ENCODE data around the gene TSSK2.
"Not testable (repeated sequence)": the region's sequence is repeated elsewhere in the genome, so short reads cannot be mapped to it uniquely, and the experiment has no call there.

Gene TSSK2

DNA sequence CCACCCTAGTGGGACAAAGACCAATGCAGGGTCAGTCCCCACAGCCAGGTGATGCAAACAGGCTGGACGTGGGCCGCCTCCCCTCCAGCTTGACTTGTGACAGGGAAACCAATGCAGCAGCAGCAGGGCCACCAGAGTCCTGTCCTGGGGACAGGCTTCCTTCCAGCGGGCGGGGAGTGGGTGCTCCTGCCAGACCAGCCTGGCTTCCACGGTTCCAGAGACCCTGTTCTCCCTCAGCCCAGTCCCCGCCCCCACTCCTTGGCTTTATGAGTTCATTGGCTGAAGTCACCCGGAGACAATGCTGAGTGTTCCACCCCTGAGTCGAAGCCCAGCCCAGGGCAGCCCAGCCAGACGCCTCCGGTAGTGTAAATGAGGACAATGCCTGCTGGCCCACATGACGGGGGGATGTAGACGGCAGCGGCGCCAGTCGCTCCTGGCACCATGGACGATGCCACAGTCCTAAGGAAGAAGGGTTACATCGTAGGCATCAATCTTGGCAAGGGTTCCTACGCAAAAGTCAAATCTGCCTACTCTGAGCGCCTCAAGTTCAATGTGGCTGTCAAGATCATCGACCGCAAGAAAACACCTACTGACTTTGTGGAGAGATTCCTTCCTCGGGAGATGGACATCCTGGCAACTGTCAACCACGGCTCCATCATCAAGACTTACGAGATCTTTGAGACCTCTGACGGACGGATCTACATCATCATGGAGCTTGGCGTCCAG lies at the start of gene TSSK2:
TSSK2 (plus strand) TSS at position 350 of the 726 bp plus-strand sequence; CDS start at position 442, 92 bp downstream.
- DNase-seq: no peak

GRCh38 chr22:19081351-19081750 lies 49.8 kb upstream of the TSSK2 start:
- DNase-seq: no peak

DNA sequence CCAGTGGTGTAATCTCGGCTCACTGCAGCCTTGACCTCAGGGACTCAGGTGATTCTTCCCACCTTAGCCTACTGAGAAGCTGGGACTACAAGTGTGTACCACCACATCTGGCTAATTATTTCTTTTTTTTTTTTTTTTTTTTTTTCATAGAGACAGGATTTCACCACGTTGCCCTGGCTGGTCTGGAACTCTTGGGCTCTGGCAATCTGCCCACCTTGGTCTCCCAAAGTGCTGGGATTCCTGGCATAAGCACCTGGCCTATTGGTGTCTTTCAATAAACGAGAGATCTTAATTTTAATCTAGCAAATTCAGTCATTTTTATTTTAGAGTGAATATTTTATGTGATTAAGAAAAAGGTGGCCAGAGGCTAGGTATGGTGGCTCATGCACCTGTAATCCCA lies 49.0 kb upstream of the TSSK2 start:
- no peak for DNase-seq

DNA sequence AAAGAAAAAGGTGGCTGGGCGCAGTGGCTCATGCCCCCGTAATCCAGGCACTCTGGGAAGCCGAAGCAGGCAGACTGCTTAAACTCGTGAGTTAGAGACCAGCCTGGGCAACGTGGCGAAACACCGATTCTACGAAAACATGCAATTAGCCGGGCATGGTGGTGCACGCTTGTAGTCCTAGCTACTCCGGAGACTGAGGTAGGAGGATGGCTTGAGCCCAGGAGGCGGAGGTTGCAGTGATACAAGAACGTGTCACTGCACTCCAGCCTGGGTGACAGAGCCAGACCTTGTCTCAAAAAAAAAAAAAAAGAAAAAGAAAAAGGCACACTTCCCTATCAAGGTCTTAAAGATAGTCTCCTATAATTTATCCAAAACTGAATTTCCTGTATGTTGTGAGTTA lies 48.3 kb upstream of the TSSK2 start:
- no peak for DNase-seq

- DNase-seq: not testable (repeated sequence)
These were observed 47.0 kb upstream of the TSSK2 start for GRCh38 chr22:19084126-19084525.

- DNase-seq: not testable (repeated sequence)
These were observed 46.5 kb upstream of the TSSK2 start for GRCh38 chr22:19084586-19084985.

- no peak for DNase-seq
These were observed 45.8 kb upstream of the TSSK2 start for GRCh38 chr22:19085233-19085718.

- no peak for DNase-seq
These were observed 44.7 kb upstream of the TSSK2 start for GRCh38 chr22:19086417-19086816.

DNA sequence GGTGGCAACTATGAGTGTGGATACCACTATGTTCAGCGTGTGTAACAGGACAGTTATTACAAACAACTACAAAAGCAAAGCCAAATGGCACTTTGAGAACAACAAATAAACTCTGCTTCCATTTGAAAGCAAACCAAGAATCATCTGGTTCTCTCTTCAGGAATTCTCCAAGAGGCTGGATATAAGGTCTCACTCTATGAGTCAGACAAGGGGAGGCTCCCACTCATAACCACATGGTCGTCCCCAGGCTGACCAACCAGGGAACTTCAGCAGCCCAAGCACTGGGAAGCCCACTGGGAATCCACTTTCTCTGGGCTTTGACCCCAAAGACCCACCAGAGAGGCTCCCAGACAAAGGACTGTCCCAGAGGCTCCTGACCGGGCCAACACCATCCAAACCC lies 44.2 kb upstream of the TSSK2 start:
- DNase-seq: no peak

GRCh38 chr22:19088866-19089595 lies 42.1 kb upstream of the TSSK2 start:
- DNase-seq: no peak

- DNase-seq: no peak
These were observed 40.9 kb upstream of the TSSK2 start for GRCh38 chr22:19090183-19090582.

DNA sequence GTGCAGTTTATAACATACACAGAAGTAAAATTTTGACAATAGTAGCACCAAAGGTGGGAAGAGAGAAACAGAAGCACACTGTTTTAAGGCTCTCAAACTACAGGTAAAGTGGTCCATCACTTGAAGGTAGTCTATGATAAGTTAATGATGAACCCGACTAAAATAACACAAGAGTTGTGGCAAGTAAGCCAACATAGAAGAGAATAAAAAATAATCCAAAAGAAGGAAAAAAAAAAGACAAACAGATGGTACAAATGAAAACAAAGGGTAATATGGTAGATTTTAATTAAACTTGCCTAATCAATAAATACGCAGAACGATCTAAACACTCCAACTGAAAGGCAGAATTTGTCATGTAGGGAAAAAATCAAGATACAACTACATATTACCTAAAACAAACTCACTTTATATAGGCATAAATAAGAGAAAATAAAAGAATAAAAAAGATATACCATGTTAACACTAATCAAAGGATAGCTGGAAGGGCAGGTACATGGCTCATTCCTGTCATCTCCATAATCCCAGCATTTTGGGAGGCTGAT lies 40.5 kb upstream of the TSSK2 start:
- no peak for DNase-seq

DNA sequence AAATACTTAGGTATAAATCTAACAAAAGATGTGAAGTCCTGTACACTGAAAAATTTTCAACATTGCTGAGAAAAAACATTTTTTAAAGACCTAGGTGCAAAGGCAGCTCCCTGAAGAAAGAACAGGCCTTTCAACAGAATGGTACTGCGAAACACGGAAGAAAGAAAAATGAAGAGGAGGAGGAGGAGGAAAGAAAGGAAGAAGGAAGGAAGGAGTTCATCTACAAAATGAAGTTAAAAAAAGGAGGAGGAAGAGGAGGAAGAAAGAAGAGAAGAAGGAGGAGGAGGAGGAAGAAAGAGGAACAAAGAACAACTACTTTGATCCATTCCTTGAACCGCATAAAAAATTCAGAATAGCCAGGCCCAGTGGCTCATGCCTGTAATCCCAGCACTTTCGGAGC lies 38.4 kb upstream of the TSSK2 start:
- no peak for DNase-seq

DNA sequence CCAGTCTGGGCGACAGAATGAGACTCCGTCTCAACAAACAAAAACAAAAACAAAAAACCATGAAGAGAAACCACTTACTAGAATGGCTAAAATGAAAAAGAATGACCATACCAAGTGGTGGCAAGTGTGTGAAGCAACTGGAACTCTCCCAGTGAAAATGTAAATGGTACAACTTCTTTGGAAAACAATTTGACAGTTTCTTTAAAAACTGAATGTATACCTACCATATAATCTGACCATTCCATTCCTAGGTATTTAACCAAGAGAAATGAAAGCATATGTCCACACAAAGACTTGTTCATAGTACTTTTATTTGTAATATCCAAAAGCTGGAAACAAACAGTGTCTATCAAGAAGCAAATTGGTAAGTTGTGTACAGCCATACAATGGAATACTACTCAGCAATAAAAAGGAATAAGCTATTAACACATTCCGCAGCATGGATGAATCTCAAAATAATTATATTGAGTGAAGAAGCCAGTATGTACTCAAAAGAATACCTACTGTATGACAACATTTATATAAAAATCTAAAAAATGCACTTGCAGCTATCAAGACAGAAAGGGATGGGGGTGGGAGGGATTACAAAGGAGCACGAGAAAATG lies 36.6 kb upstream of the TSSK2 start:
- DNase-seq: no peak

DNA sequence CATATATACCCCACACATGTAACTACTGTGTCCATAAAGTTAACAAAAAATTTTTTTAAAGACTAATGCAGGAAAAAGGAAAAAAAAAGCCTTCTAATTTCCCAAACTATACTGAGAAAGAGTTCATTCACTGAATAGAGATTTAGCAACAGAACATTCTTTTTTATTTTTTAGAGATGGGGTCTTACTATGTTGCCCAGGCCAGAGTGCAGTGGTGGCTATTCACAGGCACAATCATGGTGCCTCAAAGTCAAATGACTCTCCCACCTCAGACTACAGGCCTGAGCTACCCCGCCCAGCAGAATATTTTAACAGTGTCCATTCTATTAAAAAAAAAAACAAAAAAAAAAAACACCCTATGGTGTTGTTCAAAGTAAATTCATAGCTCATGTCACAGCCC lies 34.6 kb upstream of the TSSK2 start:
- DNase-seq: no peak

GRCh38 chr22:19097518-19097917 lies 33.6 kb upstream of the TSSK2 start:
- no peak for DNase-seq

DNA sequence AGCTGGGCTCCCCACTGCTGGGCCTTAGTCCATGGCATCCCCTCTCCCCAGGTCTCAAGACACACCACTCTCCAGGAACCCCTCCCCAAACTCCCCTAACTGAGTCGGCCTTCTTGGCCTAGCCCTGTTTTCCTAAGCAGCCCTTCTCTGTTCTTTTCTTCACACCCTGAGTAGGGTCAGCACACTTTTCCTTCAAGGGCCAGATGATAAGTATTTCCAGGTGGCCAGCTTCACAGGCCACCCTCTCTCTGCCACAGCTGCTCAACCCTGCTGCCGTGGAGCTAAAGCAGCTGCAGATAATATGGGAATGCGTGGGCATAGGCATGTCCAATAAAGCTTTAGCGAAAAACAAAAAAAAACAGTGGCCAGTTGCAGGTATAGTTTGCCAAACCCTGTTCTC lies 33.0 kb upstream of the TSSK2 start:
- DNase-seq: no peak

DNA sequence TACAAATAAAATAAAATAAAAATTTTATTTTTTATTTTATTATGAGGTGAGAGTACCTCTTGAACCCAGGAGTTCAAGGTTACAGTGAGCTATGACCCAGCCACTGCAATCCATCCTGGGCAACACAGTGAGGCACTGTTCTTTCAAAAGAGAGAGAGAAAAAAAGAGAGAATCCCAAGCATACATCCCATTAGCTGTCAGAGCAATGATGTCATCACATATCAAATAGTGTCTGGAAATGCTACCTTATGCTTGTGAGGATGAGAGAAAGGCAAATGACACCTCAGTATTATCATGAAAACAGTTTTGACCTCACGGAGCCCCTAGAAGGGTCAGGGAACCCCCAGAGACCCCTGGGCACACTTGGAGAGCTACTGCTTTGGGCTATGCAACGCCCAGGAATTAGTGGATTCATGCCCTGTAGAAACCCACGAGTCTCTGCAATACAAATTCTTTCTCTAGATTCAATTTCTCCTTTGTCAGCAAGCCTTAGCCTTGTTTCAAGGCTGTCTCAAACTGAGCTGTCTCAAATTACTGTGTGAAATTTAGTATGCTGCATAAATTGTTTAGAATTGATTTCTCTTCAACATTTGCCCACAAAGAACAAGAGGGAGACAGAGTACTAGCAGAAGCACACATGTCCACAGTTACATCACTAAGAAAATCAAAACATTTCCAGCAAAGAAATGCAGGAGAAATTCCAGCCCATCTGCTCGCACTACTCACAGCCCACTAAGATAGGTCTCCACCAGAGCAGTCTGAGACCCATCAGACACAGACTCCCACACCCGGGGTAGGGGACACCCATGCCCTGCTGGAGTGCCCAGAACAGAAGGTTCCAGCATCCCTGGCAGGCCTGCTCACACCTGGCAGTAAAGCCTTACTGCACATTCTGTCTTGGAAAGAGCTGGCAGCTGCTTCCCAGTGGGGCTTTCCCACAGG lies 27.0 kb upstream of the TSSK2 start:
- DNase-seq: no peak

DNA sequence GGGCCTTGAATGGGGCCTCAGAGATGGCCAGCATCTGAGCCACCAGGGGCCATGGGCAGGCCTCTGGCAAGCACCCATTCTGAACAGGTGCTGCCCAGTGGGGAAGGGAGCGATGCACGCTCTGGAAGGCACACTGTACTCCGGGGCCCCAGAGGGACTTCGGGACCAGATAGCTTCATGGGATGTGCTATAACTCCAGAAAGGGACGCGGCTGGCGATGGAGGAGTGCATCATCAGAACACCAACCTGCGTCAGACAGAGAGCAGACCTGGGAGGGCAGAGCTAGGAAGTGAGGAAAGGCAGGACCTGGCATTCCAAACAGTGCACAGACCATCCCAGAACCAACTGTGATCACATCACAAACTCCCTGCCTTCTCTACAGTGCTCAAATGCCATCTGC lies 25.7 kb upstream of the TSSK2 start:
- no peak for DNase-seq

DNA sequence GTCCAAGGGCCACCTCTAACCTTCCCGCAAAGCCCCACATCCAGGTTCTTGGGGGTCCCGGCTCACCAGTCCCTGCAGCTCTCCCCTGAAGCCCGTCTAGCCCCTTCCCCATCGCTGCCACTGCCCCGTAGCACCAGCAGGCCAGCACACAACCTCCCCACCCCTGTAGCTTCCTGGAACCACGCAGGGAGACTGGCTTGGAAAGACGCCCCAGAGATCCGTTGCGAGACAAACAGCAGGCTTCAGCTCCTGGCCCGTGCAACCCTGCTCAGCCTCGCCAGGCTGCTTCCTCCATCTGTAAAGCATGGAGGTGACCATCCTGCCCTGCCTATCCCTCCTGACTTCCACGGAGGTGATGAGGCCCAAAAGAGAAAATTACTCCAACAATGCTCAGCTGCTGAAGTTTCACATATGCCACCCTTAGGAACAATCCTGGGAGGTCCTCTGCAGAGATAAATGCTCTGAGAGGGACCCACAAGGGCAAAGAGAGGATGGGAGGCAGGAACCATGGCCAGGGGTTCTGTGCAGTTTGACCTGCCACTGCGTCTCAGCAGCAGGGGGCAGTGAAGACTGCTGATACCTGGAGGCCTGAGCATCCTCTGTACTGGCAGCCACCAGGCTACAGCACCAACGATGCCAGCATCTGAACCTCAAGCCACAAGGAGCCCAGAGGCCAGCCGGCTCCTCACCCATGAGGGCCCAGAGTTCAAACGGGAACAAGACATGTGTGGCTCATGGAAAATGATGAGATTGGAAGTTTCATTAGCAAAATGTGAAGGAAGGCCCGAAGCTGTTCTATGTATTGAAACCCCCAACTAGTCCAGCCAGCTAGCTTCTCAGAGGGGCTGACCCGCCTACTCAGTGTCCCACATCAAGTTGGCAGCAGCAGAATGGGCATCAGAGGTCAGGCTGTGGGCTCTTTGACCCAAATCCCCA lies 25.0 kb upstream of the TSSK2 start:
- DNase-seq: no peak

All from NCI-H748 treated with DMSO at 0.1 percent for 48 hours (cell line).